Heart right ventricle (tissue), 16 donors: ENCODE data around the gene DRP2. TPM values are rescaled to one million over a fixed set of nuclear protein-coding genes. Genes with fewer than 3 reads are reported as not detected.

Experiments
- ATAC-seq, 8 donors: fragments of 200-7000 bp; cut with Tn5 transposase; one replicate each; pipeline ENCODE4 v1.9.1; 2020; ENCODE audit warnings: mild to moderate bottlenecking in 8 of 8, moderate library complexity in 8 of 8, moderate number of reproducible peaks in 1 of 8
- DNase-seq, 2 donors: peaks; one replicate each; pipeline ENCODE4 v3.0.0-alpha.2; 2020
- H3K27ac ChIP-seq, 10 donors: fragments of 200-600 bp; sonication (generic) in 2 of 10; one replicate each; pipeline versions ENCODE4 v1.5.0 to v1.8.0; 2020 to 2022; ENCODE audit warnings: mild to moderate bottlenecking in 3 of 10
- H3K27me3 ChIP-seq, 7 donors: fragments of 200-600 bp; one replicate each; pipeline ENCODE4 v1.8.0; 2021 to 2022; ENCODE audit warnings: mild to moderate bottlenecking in 2 of 7
- H3K36me3 ChIP-seq, 9 donors: fragments of 200-600 bp; sonication (generic) in 1 of 9; one replicate each; pipeline versions ENCODE4 v1.5.0 to v1.8.0; 2020 to 2022; ENCODE audit warnings: mild to moderate bottlenecking in 2 of 9
- H3K4me1 ChIP-seq, 9 donors: fragments of 200-600 bp; sonication (generic) in 1 of 9; one replicate each; pipeline versions ENCODE4 v1.5.0 to v1.8.0; 2020 to 2022; ENCODE audit warnings: mild to moderate bottlenecking in 4 of 9
- H3K4me3 ChIP-seq, 10 donors: fragments of 200-600 bp; sonication (generic) in 2 of 10; one replicate each; pipeline versions ENCODE4 v1.5.0 to v1.8.0; 2020 to 2022; ENCODE audit warnings: mild to moderate bottlenecking in 7 of 10, moderate library complexity in 2 of 10
- H3K9me3 ChIP-seq, 11 donors: fragments of 200-600 bp in 10 of 11; sonication (generic) in 2 of 11; one replicate each; pipeline versions ENCODE4 v1.5.0 to v1.8.0; 2013 to 2022; ENCODE audit warnings: mild to moderate bottlenecking in 2 of 11, control low read depth in 1 of 11, moderate library complexity in 1 of 11
- WGBS, 2 donors: extraction: QIAGEN DNeasy Blood & Tissue Kit; methylation state at CpG; one replicate each; pipeline ENCODE4 v1.1.7; 2013; ENCODE audit warnings: inconsistent platforms in 1 of 2; 5-methylcytosine and 5-hydroxymethylcytosine counted together
- intact Hi-C, 10 donors: fragments of 100-400 bp; cut with DNase I; formaldehyde crosslinking; loops; one replicate each; pipeline versions ENCODE4 v1.11.1 to v1.14.2; 2022
- polyA plus RNA-seq, 2 donors: library from polyadenylated mRNA; stranded (reverse); fragments of 200-250 nt; gene quantifications; one replicate each; pipeline ENCODE4 v1.2.3, GENCODE V29; 2013
- total RNA-seq, 10 donors: library from RNA; stranded (reverse); fragmentation: NEBNext Ultra II Directional in 3 of 10; extraction: Animal tissue kit (Norgen Biotek cat#: 25700) in 3 of 10; gene quantifications; one replicate each; pipeline versions ENCODE4 v1.2.1 to v1.2.4, GENCODE V29; 2021 to 2023
- TF ChIP-seq, protein P1 (sequence below), 9 donors: fragments of 200-600 bp; sonication (generic) in 2 of 9; IDR thresholded peaks; one replicate each; pipeline versions ENCODE4 v1.5.0 to v1.8.0; 2021 to 2022; ENCODE audit warnings: antibody characterized with exemption in 9 of 9, mild to moderate bottlenecking in 5 of 9, moderate library complexity in 1 of 9
- donor health status: Arrhythmogenic right ventricular cardiomyopathy.
- donor health status: ischemic (EF 13 %, LVEDD 7.1; RV severe dilation, severe dysfunction).
- donor health status: healthy with polysubstance abuse.
- donor health status: DM: no; HTN: yes; CAD: no.
- donor health status: DM: no; HTN: no; CAD: no.
- donor health status: ischemic (EF 25% LVEDD 6.9; RV normal size, moderate dysfunction).
- donor health status: ischemic (EF 25% LVEDD 5.7; RV mildly dilated, moderate dysfunction).
- donor health status: healthy.
- donor health status: DM: yes; HTN: yes; CAD: no.
- donor health status: Ischemic cardiomyopathy.
- donor health status: ischemic (EF 35%, LVEDD 5.7; RV mildly dilated, moderate dysfunction).
- donor health status: nonischemic (EF 11% LVEDD 7.7; RV severe dilation, severe dysfunction).
- donor health status: DM: yes; HTN: yes; CAD: no.
- donor health status: PGD.
- donor health status: ischemic (EF 29% LVEDD 5.4; RV normal size, mild dysfunction).
- donor health status: nonischemic (EF 23%, LVEDD 6.1; RV moderate dilation, normal function).

Gene DRP2
- total and polyA plus RNA-seq, 12 donors: 0.01 to 0.24 (median 0.07) TPM; not detected in 5

DNA sequence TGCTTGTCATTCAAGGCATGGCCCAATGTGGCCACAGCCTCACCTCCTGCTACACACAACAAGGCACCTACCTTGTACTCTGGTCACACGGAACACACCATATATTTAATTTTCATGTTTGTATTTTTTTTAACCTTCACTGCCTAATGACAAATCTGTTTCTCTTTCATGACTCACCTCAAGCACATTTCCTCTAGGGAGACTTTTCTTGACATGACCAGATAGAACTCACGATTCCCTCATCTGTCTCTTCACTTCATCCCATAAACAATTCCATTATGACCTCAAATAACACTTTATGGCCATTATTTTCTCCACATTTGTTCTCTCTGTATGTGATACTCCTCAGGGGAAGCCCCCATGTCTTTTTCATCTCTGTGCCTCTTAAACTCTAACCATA is 11.1 kb downstream of the DRP2 start:
- Histone ChIP-seq H3K27ac (no peak overlapping the region), H3K27me3 (peaks cover 0 to 38% (median 0%) of the 10 kb centered on the region in 7 donors), H3K9me3 (no peaks in the 10 kb centered on the region), H3K36me3 (no peaks in the 10 kb centered on the region), H3K4me1 (no peaks in the 10 kb centered on the region), H3K4me3 (no peak overlapping the region)
- intact Hi-C loops: no loop called here
- DNase-seq (no peak), ATAC-seq (no peak)
- 91% methylated on average over 2 of the region's 2 CpGs for WGBS, 2 donors
- TF ChIP-seq, protein P1, sequence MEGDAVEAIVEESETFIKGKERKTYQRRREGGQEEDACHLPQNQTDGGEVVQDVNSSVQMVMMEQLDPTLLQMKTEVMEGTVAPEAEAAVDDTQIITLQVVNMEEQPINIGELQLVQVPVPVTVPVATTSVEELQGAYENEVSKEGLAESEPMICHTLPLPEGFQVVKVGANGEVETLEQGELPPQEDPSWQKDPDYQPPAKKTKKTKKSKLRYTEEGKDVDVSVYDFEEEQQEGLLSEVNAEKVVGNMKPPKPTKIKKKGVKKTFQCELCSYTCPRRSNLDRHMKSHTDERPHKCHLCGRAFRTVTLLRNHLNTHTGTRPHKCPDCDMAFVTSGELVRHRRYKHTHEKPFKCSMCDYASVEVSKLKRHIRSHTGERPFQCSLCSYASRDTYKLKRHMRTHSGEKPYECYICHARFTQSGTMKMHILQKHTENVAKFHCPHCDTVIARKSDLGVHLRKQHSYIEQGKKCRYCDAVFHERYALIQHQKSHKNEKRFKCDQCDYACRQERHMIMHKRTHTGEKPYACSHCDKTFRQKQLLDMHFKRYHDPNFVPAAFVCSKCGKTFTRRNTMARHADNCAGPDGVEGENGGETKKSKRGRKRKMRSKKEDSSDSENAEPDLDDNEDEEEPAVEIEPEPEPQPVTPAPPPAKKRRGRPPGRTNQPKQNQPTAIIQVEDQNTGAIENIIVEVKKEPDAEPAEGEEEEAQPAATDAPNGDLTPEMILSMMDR (IDR thresholded peaks at IDR 0.05): no peak

- peaks cover 0 to 35% (median 0%) of the 10 kb centered on the region in 7 donors for H3K27me3 ChIP-seq
- no peaks in the 10 kb centered on the region for H3K9me3 ChIP-seq
- no peak for ATAC-seq
- no peaks in the 10 kb centered on the region for H3K36me3 ChIP-seq
- intact Hi-C loops: no loop called here
- TF ChIP-seq, protein P1 (IDR thresholded peaks at IDR 0.05): no peak
- no peak overlapping the region for H3K4me3 ChIP-seq
- H3K27ac ChIP-seq: no peak overlapping the region
- no peak for DNase-seq
- 88 to 95% methylated on average over 1 of the region's 1 CpG for WGBS, 2 donors
- no peaks in the 10 kb centered on the region for H3K4me1 ChIP-seq
Measured at GRCh38 chrX:101231080-101231479, 11.5 kb downstream of the DRP2 start.

GRCh38 chrX:101232316-101232715 is 12.7 kb downstream of the DRP2 start:
- no peaks in the 10 kb centered on the region for H3K36me3 ChIP-seq
- H3K9me3 ChIP-seq: no peaks in the 10 kb centered on the region
- no peaks in the 10 kb centered on the region for H3K4me1 ChIP-seq
- TF ChIP-seq, protein P1 (IDR thresholded peaks at IDR 0.05): no peak
- H3K27ac ChIP-seq: no peak overlapping the region
- H3K4me3 ChIP-seq: no peak overlapping the region
- WGBS, 2 donors: 80 to 81% methylated on average over 5 of the region's 5 CpGs
- ATAC-seq (no peak), DNase-seq (no peak)
- peaks cover 0 to 27% (median 0%) of the 10 kb centered on the region in 7 donors for H3K27me3 ChIP-seq
- intact Hi-C loops: no loop called here

DNA sequence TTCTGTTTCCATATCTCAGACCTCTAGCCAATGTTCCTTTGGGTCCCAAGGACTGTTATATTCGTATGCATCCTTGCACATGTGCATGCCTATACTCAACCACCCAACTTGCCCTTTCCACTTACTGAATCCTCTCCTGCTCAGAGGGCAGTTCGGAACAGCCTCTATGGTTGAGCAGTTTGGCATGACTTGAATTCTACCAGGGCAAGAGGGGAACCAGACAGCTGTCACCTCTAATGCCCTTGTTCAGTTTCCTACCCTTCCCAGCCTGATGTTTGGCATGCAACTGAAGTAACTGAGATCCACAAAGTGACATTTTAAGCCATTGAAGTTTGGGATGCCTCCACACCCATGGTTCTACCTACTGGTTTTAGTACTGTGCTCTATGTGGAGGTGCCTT is 17.5 kb downstream of the DRP2 start:
- ATAC-seq (no peak), DNase-seq (no peak)
- H3K36me3 ChIP-seq: no peaks in the 10 kb centered on the region
- no peak overlapping the region for H3K4me3 ChIP-seq
- peaks cover 0 to 16% (median 0%) of the 10 kb centered on the region in 7 donors for H3K27me3 ChIP-seq
- 20 to 73% methylated on average over 2 of the region's 2 CpGs for WGBS, 2 donors
- no peaks in the 10 kb centered on the region for H3K4me1 ChIP-seq
- no peak overlapping the region for H3K27ac ChIP-seq
- intact Hi-C loops: no loop called here
- TF ChIP-seq, protein P1 (IDR thresholded peaks at IDR 0.05): no peak
- no peaks in the 10 kb centered on the region for H3K9me3 ChIP-seq
